HepG2 (cell line): ENCODE data around the gene YPEL3. TPM values are rescaled to one million over a fixed set of nuclear protein-coding genes. Genes with fewer than 3 reads are reported as not detected.

ENCODE experiments used
- ATAD3A ChIP-seq: sonication (generic); formaldehyde crosslinking; IDR thresholded peaks from 2 replicates; pipeline ENCODE4 v1.4.0; 2020; ENCODE audit warnings: missing genetic modification reagents
- CEBPZ ChIP-seq: IDR thresholded peaks from 2 replicates; pipeline ENCODE4 v1.6.1; 2012; ENCODE audit warnings: low read length, improper control_type of control experiment
- HES4 ChIP-seq: sonication (generic); formaldehyde crosslinking; IDR thresholded peaks from 2 replicates; pipeline ENCODE4 v1.9.0; 2021; ENCODE audit warnings: mild to moderate bottlenecking, missing genetic modification reagents, borderline replicate concordance
- JARID2 ChIP-seq: sonication (generic); formaldehyde crosslinking; IDR thresholded peaks from 2 replicates; pipeline ENCODE4 v1.8.1; 2023; ENCODE audit warnings: missing genetic modification reagents, inconsistent platforms; ENCODE audit not compliant: insufficient replicate concordance
- KLF12 ChIP-seq: sonication (generic); formaldehyde crosslinking; IDR thresholded peaks from 2 replicates; pipeline ENCODE4 v1.4.0; 2020; ENCODE audit warnings: missing genetic modification reagents, borderline replicate concordance
- KLF13 ChIP-seq: sonication (generic); formaldehyde crosslinking; IDR thresholded peaks from 2 replicates; pipeline ENCODE4 v1.4.0; 2020; ENCODE audit warnings: mild to moderate bottlenecking, missing genetic modification reagents
- MAFG ChIP-seq: sonication (generic); formaldehyde crosslinking; IDR thresholded peaks from 2 replicates; pipeline ENCODE4 v1.5.1; 2020; ENCODE audit warnings: mild to moderate bottlenecking, missing genetic modification reagents
- MBD4 ChIP-seq: IDR thresholded peaks from 2 replicates; pipeline ENCODE4 v1.6.1; 2012; ENCODE audit warnings: low read length, inconsistent platforms, borderline replicate concordance
- MTA3 ChIP-seq: sonication (generic); formaldehyde crosslinking; IDR thresholded peaks from 2 replicates; pipeline ENCODE4 v1.4.0; 2020; ENCODE audit warnings: missing genetic modification reagents
- PHF20 ChIP-seq: sonication (generic); formaldehyde crosslinking; IDR thresholded peaks from 2 replicates; pipeline ENCODE4 v1.5.0; 2020; ENCODE audit warnings: mild to moderate bottlenecking, missing genetic modification reagents
- RFXAP ChIP-seq: sonication (generic); formaldehyde crosslinking; IDR thresholded peaks from 2 replicates; pipeline ENCODE4 v1.4.0; 2020; ENCODE audit warnings: missing genetic modification reagents, borderline replicate concordance
- SOX5 ChIP-seq: IDR thresholded peaks from 2 replicates; pipeline ENCODE4 v1.6.1; 2016; ENCODE audit warnings: borderline replicate concordance
- SRF ChIP-seq: IDR thresholded peaks from 2 replicates; pipeline ENCODE4 v1.6.1; 2011; ENCODE audit warnings: mild to moderate bottlenecking, low read depth, low read length, moderate library complexity
- THAP11 ChIP-seq: IDR thresholded peaks from 2 replicates; pipeline ENCODE4 v1.6.1; 2016; ENCODE audit warnings: missing biosample characterization, missing genetic modification reagents
- ZMAT3 ChIP-seq: sonication (generic); formaldehyde crosslinking; conservative IDR thresholded peaks from 2 replicates; pipeline ENCODE4 v1.7.0; 2021; ENCODE audit warnings: missing genetic modification reagents
- ZNF143 ChIP-seq: sonication (generic); formaldehyde crosslinking; IDR thresholded peaks from 2 replicates; pipeline ENCODE4 v1.4.0; 2020; ENCODE audit warnings: missing genetic modification reagents
- ZNF160 ChIP-seq: sonication (generic); formaldehyde crosslinking; IDR thresholded peaks from 2 replicates; pipeline ENCODE4 v1.8.0; 2022; ENCODE audit warnings: mild to moderate bottlenecking, inconsistent platforms, missing genetic modification reagents
- ZNF24 ChIP-seq: fragments of 450-650 bp; IDR thresholded peaks from 2 replicates; pipeline ENCODE4 v1.6.1; 2017; ENCODE audit warnings: antibody characterized with exemption, mild to moderate bottlenecking
- ZNF629 ChIP-seq: sonication (generic); formaldehyde crosslinking; conservative IDR thresholded peaks from 2 replicates; pipeline ENCODE4 v1.5.0; 2020; ENCODE audit warnings: missing genetic modification reagents
- ZNF775 ChIP-seq: sonication (generic); formaldehyde crosslinking; IDR thresholded peaks from 2 replicates; pipeline ENCODE4 v1.4.0; 2020; ENCODE audit warnings: missing genetic modification reagents, mild to moderate bottlenecking, moderate library complexity, borderline replicate concordance
- polyA plus RNA-seq, 8 experiments: library from polyadenylated mRNA; depleted of rRNA in 3 of 8; stranded (reverse) in 7 of 8; unstranded in 1 of 8; fragments of >200 nt; fragmentation: Illumina TruSeq in 4 of 8; extraction: Trizol in 4 of 8; gene quantifications; 2 replicates each; pipeline versions ENCODE4 v1.2.1 to v1.2.3, GENCODE V29; 2011 to 2016; ENCODE audit warnings: low read depth in 4 of 8, missing spikeins in 1 of 8, mixed read lengths in 1 of 8; ENCODE audit not compliant: insufficient read depth in 1 of 8
- total RNA-seq, 5 experiments: library from RNA; depleted of rRNA; stranded (reverse); fragments of >200 nt; fragmentation: Illumina TruSeq; extraction: Trizol; gene quantifications; 2 replicates each; pipeline ENCODE4 v1.2.3, GENCODE V29; 2016; ENCODE audit warnings: low read depth in 1 of 5
- TF ChIP-seq, protein P1 (sequence below): sonication (generic); formaldehyde crosslinking; IDR thresholded peaks from 2 replicates; pipeline ENCODE4 v1.5.1; 2020; ENCODE audit warnings: mild to moderate bottlenecking, missing genetic modification reagents, borderline replicate concordance
- TF ChIP-seq, protein P2 (sequence below): IDR thresholded peaks from 2 replicates; pipeline ENCODE4 v1.6.1; 2016; ENCODE audit warnings: low read depth, control low read depth
- TF ChIP-seq, protein P3 (sequence below): fragments of 450-650 bp; IDR thresholded peaks from 2 replicates; pipeline ENCODE4 v1.6.1; 2017; ENCODE audit warnings: mild to moderate bottlenecking

Gene YPEL3
- total and polyA plus RNA-seq, 2 of the 13 experiments (the other 11 are each of a cell fraction or from before 2014, with no cell fraction given), result 5.4 to 47.0 TPM

DNA sequence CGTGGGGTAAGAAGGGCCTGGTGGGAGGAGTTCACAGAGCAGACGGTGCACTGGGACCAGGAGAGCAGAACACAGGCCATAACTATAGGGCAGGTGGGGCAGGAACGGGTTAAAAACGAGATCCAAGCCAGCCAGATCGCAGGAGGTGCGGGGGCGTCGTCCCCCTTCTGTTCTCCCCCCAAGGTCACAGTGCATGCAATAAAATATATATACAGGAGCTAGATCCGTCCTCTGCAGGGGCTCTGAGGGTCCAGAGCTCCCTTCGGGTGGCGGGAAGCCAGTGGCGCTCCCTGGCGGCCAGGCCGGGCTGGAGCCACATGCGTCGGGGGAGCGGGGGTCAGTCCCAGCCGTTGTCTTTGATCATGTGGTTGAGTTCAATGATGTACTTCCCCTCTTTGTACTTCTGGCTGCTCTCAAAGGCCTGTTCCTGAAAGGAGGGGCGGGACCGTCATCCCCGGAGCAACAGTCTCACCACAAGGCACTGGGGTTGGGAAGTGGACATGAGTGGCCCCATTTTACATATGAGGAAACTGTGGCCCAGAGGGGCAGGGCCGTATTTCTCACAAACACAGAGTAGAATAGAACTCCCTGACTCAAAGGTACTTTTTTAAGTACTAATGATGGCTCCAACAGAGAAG lies 3.5 kb downstream of the YPEL3 start (continued):
- TF ChIP-seq CEBPZ (no peak), HES4 (CRISPR knock-in tag) (no peak), ATAD3A (CRISPR knock-in tag) (no peak), MBD4 (no peak), ZNF24 (0 out of 2 replicates have a peak, but pooled peaks have one; percentile 33), ZMAT3 (CRISPR knock-in tag) (no peak; the same call in 1 of the 2 replicates), KLF12 (CRISPR knock-in tag) (peak; percentile 51), MAFG (no peak), MTA3 (CRISPR knock-in tag) (no peak), ZNF775 (CRISPR knock-in tag) (peak; percentile 90; the same call in 1 of the 2 replicates), PHF20 (CRISPR knock-in tag) (peak; percentile 81), RFXAP (CRISPR knock-in tag) (0 out of 2 replicates have a peak, but pooled peaks have one; percentile 11), SRF (no peak), SOX5 (CRISPR knock-in tag) (peak; percentile 87; the same call in 1 of the 2 replicates), ZNF160 (CRISPR knock-in tag) (no peak), ZNF143 (CRISPR knock-in tag) (no peak), JARID2 (no peak), KLF13 (CRISPR knock-in tag) (no peak), THAP11 (CRISPR knock-in tag) (no peak; the same call in 1 of the 2 replicates), ZNF629 (CRISPR knock-in tag) (peak; percentile 99)
- TF ChIP-seq, protein P1, sequence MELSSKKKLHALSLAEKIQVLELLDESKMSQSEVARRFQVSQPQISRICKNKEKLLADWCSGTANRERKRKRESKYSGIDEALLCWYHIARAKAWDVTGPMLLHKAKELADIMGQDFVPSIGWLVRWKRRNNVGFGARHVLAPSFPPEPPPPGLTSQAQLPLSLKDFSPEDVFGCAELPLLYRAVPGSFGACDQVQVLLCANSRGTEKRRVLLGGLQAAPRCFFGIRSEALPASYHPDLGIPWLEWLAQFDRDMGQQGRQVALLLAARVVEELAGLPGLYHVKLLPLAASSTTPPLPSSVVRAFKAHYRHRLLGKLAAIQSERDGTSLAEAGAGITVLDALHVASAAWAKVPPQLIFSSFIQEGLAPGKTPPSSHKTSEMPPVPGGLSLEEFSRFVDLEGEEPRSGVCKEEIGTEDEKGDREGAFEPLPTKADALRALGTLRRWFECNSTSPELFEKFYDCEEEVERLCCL (CRISPR knock-in tag), result no peak
- TF ChIP-seq, protein P2, sequence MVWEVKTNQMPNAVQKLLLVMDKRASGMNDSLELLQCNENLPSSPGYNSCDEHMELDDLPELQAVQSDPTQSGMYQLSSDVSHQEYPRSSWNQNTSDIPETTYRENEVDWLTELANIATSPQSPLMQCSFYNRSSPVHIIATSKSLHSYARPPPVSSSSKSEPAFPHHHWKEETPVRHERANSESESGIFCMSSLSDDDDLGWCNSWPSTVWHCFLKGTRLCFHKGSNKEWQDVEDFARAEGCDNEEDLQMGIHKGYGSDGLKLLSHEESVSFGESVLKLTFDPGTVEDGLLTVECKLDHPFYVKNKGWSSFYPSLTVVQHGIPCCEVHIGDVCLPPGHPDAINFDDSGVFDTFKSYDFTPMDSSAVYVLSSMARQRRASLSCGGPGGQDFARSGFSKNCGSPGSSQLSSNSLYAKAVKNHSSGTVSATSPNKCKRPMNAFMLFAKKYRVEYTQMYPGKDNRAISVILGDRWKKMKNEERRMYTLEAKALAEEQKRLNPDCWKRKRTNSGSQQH (CRISPR knock-in tag), result peak; percentile 55; the same call in 1 of the 2 replicates
- TF ChIP-seq, protein P3, sequence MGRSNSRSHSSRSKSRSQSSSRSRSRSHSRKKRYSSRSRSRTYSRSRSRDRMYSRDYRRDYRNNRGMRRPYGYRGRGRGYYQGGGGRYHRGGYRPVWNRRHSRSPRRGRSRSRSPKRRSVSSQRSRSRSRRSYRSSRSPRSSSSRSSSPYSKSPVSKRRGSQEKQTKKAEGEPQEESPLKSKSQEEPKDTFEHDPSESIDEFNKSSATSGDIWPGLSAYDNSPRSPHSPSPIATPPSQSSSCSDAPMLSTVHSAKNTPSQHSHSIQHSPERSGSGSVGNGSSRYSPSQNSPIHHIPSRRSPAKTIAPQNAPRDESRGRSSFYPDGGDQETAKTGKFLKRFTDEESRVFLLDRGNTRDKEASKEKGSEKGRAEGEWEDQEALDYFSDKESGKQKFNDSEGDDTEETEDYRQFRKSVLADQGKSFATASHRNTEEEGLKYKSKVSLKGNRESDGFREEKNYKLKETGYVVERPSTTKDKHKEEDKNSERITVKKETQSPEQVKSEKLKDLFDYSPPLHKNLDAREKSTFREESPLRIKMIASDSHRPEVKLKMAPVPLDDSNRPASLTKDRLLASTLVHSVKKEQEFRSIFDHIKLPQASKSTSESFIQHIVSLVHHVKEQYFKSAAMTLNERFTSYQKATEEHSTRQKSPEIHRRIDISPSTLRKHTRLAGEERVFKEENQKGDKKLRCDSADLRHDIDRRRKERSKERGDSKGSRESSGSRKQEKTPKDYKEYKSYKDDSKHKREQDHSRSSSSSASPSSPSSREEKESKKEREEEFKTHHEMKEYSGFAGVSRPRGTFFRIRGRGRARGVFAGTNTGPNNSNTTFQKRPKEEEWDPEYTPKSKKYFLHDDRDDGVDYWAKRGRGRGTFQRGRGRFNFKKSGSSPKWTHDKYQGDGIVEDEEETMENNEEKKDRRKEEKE, result no peak
